GM18505 (cell line): ENCODE results near the gene SPACA6.
"Not testable (repeated sequence)": the region's sequence is repeated elsewhere in the genome, so short reads cannot be mapped to it uniquely, and the experiment has no call there.

Source experiments
- ATAC-seq: cut with Tn5 transposase; IDR thresholded peaks from one replicate; pipeline ENCODE4 v1.9.1; 2021; ENCODE audit not compliant: unreplicated experiment
- POLR2A ChIP-seq: IDR thresholded peaks from 4 replicates; pipeline ENCODE4 v1.6.1; 2011; ENCODE audit warnings: borderline replicate concordance; ENCODE audit not compliant: insufficient read depth, insufficient read length; ENCODE audit errors: extremely low read depth

Gene SPACA6

GRCh38 chr19:51722492-51722891 lies 29.4 kb downstream of the SPACA6 start:
- no peak for TF ChIP-seq POLR2A
- no peak for ATAC-seq

- no peak for TF ChIP-seq POLR2A
- ATAC-seq, result no peak
Measured at GRCh38 chr19:51724543-51724942, 31.4 kb downstream of the SPACA6 start.

- ATAC-seq, result no peak
- no peak for TF ChIP-seq POLR2A
Measured at GRCh38 chr19:51726049-51726448, 32.9 kb downstream of the SPACA6 start.

- TF ChIP-seq POLR2A, result no peak
- ATAC-seq, result no peak
Measured at GRCh38 chr19:51727349-51727880, 34.3 kb downstream of the SPACA6 start.

- TF ChIP-seq POLR2A, result no peak
- ATAC-seq, result no peak
Measured at GRCh38 chr19:51729781-51730180, 36.7 kb downstream of the SPACA6 start.

GRCh38 chr19:51733742-51734522 lies 40.8 kb downstream of the SPACA6 start:
- ATAC-seq, result no peak
- TF ChIP-seq POLR2A, result no peak

- no peak for ATAC-seq
- no peak for TF ChIP-seq POLR2A
Measured at GRCh38 chr19:51735759-51736449, 42.8 kb downstream of the SPACA6 start.

GRCh38 chr19:51737389-51737788 lies 44.3 kb downstream of the SPACA6 start:
- no peak for TF ChIP-seq POLR2A
- ATAC-seq, result no peak

GRCh38 chr19:51737924-51738323 lies 44.8 kb downstream of the SPACA6 start:
- no peak for ATAC-seq
- no peak for TF ChIP-seq POLR2A

- ATAC-seq, result not testable (repeated sequence)
Measured at GRCh38 chr19:51738523-51738922, 45.4 kb downstream of the SPACA6 start.

- ATAC-seq, result no peak
- no peak for TF ChIP-seq POLR2A
Measured at GRCh38 chr19:51739466-51740213, 46.5 kb downstream of the SPACA6 start.

GRCh38 chr19:51740356-51740755 lies 47.2 kb downstream of the SPACA6 start:
- TF ChIP-seq POLR2A, result no peak
- ATAC-seq, result no peak

GRCh38 chr19:51742789-51743188 lies 49.7 kb downstream of the SPACA6 start:
- no peak for ATAC-seq
- TF ChIP-seq POLR2A, result no peak
